IPS DF 4.7 (cell line): Measurements from ENCODE around the gene SIPA1.

Experiments used
- DNase-seq: peaks from one replicate; pipeline ENCODE4 v3.0.0-alpha.2; 2013; ENCODE audit warnings: low spot score; ENCODE audit errors: extremely low read depth

SIPA1 gene

GRCh38 chr11:65642014-65642671 is 4.2 kb downstream of the SIPA1 start:
- no peak for DNase-seq

GRCh38 chr11:65643971-65644370 is 6.1 kb downstream of the SIPA1 start:
- DNase-seq, result no peak

DNA sequence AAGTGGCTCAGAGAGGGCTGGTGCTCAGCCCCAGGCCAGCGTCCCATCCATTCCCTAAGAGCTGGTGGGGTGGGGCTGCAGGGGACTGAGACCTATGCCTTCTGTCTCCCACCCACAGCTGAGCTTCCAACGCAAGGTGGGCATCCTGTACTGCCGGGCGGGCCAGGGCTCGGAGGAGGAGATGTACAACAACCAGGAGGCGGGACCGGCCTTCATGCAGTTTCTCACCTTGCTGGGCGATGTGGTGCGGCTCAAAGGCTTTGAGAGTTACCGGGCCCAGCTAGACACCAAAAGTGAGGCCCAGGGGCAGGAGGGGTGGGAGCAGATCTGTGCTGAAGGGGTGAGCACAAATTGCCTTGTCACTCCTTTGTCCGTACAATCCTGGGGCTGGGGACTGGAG is 6.9 kb downstream of the SIPA1 start:
- no peak for DNase-seq

DNA sequence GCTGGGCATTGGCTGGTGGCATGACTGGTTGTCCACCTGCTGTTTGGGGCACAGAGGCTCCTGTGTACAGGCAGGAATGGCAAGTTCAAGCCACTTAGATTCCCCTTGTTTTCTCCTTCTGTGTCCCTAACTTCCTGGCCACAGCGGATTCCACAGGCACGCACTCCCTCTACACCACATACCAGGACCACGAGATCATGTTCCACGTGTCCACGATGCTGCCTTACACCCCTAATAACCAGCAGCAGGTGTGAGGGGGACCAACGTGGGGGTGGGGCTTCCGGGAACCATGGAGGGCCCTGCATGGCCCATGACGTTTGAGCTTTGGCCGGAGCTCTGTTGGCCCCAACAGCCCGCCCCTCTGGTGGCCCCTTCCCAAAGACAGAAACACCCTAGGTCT is 7.8 kb downstream of the SIPA1 start:
- no peak for DNase-seq

- DNase-seq, result no peak
Measured at GRCh38 chr11:65646288-65646957, 8.5 kb downstream of the SIPA1 start.

- DNase-seq, result no peak
Measured at GRCh38 chr11:65646958-65647701, 9.2 kb downstream of the SIPA1 start.

DNA sequence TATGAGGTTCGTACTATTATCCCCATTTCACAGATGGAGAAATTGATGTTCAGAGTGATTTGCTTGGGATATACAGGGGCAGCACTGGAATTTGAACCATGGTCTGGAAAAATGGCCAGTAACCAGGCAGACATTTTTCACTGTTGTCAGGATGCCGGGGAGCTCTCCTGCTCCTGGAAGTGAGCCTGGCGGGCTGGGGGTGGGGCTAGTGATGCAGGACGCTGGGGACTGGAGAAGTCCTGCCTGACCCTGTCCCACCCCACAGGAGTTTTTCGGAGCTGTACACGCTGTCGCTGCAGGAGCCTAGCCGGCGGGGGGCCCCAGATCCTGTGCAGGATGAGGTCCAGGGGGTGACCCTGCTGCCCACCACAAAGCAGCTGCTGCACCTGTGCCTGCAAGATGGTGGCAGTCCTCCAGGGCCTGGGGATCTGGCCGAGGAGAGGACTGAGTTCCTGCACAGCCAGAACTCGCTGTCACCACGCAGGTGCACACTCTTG is 11.1 kb downstream of the SIPA1 start:
- no peak for DNase-seq

DNA sequence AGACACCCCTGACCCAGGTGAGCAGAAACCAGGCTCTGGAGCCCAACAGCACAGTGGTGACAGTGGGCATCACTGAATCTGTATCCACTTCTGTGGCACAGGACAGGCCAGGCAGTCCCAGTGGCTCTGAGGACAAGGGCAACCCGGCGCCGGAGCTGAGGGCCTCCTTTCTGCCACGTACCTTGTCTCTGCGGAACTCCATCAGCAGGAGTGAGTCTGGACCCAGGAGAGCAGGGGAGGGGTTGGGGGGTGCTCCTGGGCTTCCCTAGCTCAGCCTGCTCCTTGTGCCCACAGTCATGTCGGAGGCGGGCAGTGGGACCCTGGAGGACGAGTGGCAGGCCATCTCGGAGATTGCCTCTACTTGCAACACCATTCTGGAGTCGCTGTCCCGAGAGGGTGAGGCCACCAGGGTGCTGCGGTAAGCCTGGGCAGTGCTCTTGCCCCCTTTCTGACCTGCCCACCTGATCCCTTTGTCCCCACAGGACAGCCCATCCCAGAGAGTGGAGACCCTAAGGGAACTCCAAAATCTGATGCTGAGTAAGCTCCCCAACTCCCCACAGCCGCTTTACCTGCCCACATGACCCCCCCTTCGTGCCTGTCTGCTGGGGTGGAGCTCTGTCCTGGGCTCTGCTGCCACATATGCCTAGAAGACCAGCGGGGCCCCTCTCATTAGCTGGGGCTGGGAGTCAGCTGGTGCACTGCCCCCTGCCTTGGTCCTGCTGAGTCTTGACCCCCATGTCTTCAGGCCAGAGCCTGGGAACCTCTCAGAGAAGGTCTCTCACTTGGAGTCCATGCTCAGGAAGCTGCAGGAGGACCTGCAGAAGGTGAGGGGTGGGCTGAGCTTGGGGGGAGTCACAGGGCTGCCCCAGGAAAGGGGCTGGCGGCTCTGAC is 12.0 kb downstream of the SIPA1 start:
- no peak for DNase-seq

- DNase-seq, result no peak
Measured at GRCh38 chr11:65650547-65651338, 12.8 kb downstream of the SIPA1 start.

DNA sequence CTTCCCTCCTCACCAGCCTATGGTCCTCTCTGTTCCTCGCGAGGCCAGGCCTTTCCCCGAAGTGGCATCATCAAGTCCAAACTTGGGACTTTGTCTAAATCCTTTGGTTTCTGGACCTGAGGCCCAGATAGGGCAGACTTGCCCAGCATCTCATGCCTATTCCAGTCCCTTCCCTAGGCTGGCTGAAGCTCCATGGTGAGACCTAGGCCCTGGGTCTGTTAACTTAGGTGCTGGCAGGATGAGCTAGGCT is 13.4 kb downstream of the SIPA1 start:
- DNase-seq, result no peak

DNA sequence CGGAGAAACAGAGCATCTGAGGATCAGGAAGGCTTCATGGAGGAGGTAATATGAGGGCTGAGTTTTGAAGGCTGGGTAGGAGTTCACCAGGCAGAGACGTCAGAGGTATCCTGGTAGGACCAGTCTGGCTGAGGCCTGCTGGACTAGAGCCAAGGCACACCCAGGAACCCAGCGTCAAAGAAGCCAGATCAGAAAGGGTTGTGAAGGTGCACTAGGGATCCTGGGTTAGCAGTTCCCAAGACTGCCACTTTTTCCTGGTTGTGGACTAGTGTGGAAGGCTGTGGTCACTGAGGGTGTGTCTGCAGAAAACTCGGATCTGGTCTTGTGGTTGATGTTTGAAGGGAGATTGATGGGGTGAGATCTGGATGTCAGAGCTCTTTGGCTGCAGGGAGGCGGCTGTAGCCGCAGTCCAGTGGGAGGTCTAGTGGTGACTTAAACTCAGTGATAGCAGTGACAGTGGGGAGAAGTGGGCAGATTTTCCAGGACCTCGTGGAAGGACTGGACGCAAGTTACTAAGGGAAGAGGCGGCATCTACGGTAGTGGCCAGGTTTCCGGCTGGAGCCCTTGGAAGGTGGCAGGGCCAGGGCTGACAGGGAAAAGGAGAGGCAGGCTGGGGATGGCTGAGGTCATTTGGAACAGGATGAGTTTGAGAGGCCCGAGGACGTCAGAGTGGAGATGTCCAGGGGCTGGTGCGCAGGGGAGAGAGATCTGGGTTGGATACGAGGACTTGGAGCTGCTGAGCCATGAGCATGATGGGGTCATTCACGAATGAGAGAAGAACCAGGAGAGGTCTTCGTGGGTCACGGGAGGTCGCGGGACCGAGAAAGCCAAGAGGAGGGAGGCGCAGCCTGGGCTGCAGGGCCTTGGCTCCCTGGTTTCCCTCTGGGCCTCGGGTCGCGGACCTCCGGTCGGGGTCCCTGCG is 13.9 kb downstream of the SIPA1 start:
- DNase-seq, result no peak

DNA sequence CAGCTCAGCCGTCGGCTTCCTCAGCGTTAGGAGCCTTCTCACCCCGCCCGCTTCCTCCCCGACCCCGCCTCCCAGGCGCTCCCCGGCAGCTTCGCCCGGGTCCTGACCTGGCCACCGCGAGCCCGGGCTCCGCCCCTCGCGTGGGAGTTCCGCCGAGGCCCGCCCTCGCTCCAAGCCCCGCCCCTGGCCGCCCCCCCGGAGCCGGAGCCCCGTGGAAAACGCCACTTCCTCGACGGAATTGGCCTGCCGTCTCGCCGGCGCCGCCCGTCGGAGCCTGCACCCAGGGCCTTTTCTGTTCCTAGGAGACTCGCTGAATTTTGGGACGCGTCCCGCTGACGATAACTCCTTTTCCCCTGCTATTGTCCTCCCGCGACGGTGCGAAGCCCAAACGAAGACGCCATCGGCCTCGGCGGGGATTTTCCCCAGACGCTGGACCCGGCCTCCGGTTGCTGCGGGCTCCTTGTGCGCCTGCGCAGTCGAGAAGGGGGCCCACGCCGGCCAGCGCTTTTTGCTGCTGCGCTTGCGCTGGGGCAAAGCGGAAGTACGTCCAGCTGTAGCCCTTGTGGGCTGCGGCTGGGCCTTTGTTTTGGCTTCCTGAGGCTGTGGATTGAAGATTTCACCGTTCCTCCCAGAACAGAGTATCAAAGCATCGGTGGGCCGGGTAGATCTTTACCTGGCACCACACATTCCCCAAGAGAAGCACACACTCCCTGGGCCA is 14.8 kb downstream of the SIPA1 start:
- DNase-seq, result no peak

DNA sequence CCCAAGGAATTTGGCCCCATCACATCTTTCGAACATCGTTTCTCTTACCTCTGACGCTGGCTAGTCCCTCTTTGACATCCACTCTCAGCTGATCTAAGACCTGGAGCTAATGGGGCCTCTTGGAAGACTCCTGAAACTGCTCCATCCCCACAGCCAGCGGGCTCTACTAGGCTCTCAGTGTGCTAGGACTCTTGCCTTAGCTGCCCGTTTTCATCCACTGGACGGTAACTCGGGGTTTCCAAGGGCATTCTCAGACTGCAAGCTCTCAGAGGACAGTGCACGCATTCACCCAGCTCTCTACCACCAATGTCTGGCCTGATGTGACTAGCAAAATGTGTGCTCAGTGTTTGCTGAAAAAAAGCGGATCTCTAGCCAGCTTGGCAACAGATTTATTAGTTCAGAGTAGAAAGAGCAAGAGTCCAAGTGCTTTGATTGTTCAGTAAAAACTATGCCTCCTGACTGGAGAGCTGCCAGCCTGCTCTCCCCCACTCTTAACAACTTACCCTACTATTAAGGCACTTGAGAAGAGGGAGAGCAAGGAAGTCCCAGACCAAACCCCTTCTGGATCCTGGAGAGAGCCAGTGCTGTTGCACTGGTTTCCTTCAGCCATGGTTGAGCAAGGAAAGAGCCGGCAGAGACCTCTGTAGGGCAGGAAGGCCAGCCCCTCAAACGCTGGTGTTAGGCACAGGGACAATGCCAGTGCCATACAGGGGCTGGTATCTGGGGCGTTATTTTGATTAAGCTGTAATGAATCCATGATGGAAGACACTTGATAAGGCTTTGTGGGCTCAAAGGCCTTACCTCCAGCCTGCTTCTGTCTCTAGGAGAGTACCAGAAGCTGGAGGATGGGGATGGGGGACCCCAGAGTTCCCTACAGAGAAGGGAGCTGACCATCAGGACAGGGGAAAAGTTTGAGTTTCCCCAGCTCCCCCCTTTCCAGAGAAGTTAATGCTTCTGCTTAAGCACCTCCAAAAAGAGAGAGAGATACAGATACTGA is 15.6 kb downstream of the SIPA1 start:
- no peak for DNase-seq

GRCh38 chr11:65654375-65655349 is 16.8 kb downstream of the SIPA1 start:
- no peak for DNase-seq

DNA sequence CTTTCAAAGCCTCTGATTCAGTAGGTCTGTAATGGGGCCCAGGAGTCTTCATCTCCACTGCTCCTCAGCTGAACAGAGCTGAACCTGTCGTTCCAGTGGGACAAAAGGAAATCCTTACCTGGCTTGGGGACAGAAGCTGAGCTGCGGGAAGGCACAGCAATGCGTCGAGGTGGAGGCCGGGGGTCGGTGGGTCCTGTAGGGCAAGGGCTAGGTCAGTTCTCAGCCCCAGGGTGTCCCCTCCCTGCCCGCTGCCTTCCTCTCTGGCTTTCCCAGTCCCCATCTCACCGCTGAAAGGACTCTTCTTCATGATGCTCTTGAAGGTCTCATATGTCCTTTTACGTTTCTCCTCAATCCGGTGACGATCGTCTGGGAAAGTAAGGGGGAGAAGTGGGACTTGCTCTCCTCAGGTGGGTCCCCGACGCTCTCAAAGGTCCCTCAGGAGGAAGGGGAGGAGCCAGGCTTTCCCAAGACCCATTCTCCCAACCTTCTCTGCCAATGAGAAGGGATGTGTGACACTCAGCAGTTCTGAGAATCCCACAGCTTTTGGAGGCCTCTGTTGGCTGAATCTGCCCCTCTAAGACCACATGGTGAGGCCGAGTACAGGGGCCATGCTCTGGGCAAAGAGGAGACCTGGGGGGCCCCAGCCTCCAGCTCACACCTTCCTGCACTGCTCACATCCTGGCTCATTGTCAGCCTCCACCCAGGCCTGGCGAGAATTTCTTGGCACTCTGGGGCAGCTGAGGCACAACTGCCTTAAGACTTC is 17.9 kb downstream of the SIPA1 start:
- no peak for DNase-seq

DNA sequence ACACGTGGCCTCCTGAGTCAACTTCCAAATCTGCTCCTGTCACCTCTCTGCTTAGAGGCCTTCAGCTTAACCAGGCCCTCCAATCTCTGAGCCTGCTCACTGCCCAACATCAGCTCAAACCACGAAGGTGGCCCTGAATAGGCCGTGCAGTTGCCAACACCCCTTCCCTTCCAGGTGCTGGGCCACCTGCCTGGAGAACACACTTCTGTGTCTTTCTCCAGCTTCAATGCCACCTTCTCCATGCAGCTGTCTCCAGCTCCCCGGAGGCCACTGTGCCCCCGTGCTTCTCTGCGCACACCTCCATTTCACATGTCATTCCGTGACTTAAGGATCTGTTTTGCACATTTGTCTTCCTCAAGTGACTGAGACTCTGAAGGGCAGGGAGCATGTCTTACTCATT is 19.5 kb downstream of the SIPA1 start:
- no peak for DNase-seq
